Activated CD4-positive, CD25-positive, alpha-beta regulatory T cell treated with anti-CD3 and anti-CD28 coated beads, Interleukin-2, amount 50 U/mL, for 72 hours (primary cell): Measurements from ENCODE around the gene KCNS1.
"Not testable (repeated sequence)": the region's sequence is repeated elsewhere in the genome, so short reads cannot be mapped to it uniquely, and the experiment has no call there.

Source experiments
- DNase-seq: peaks from one replicate; pipeline ENCODE4 v3.0.0; 2021

Gene KCNS1

GRCh38 chr20:45100563-45101245, at the start of gene KCNS1:
KCNS1 (minus strand) TSS chr20:45101127; CDS start chr20:45099236, 1,891 bp downstream.
- DNase-seq: no peak

- DNase-seq: no peak
These were observed 48.1 kb upstream of the KCNS1 start for GRCh38 chr20:45149062-45149461.

GRCh38 chr20:45140836-45141235, 39.9 kb upstream of the KCNS1 start:
- DNase-seq: no peak

- DNase-seq: not testable (repeated sequence)
These were observed 38.9 kb upstream of the KCNS1 start for GRCh38 chr20:45139733-45140375.

- peak; percentile 87 for DNase-seq
These were observed 37.8 kb upstream of the KCNS1 start for GRCh38 chr20:45138561-45139300.

- no peak for DNase-seq
These were observed 36.0 kb upstream of the KCNS1 start for GRCh38 chr20:45136911-45137310.

GRCh38 chr20:45128099-45128498, 27.2 kb upstream of the KCNS1 start:
- DNase-seq: no peak

- DNase-seq: no peak
These were observed 23.4 kb upstream of the KCNS1 start, which contains the start of gene WFDC12 for GRCh38 chr20:45124365-45124764. WFDC12 (minus strand) TSS chr20:45124465; CDS start chr20:45124447, 18 bp downstream.

GRCh38 chr20:45121388-45121787, 20.5 kb upstream of the KCNS1 start:
- DNase-seq: no peak

GRCh38 chr20:45119556-45120266, 18.8 kb upstream of the KCNS1 start:
- DNase-seq: no peak

GRCh38 chr20:45118028-45118427, 17.1 kb upstream of the KCNS1 start:
- no peak for DNase-seq

- no peak for DNase-seq
These were observed 16.7 kb upstream of the KCNS1 start for GRCh38 chr20:45117581-45117980.

GRCh38 chr20:45115829-45116228, 14.9 kb upstream of the KCNS1 start:
- DNase-seq: no peak

GRCh38 chr20:45115386-45115774, 14.5 kb upstream of the KCNS1 start:
- no peak for DNase-seq

- DNase-seq: no peak
These were observed 13.8 kb upstream of the KCNS1 start, which contains the start of gene WFDC5 for GRCh38 chr20:45114465-45115385. WFDC5 (minus strand) TSS chr20:45115174; CDS start chr20:45115083, 91 bp downstream.

- DNase-seq: no peak
These were observed 12.9 kb upstream of the KCNS1 start for GRCh38 chr20:45113865-45114264.

GRCh38 chr20:45112754-45113153, 11.8 kb upstream of the KCNS1 start:
- DNase-seq: no peak

GRCh38 chr20:45111799-45112471, 11.0 kb upstream of the KCNS1 start:
- no peak for DNase-seq

- no peak for DNase-seq
These were observed 10.4 kb upstream of the KCNS1 start for GRCh38 chr20:45111285-45111684.

- DNase-seq: no peak
These were observed 9.4 kb upstream of the KCNS1 start for GRCh38 chr20:45110301-45110700.

- no peak for DNase-seq
These were observed 8.7 kb upstream of the KCNS1 start for GRCh38 chr20:45109634-45110033.
